GM12892 (cell line): Measurements from ENCODE around the gene PCSK5.

Experiments
- DNase-seq: peaks from one replicate; pipeline ENCODE4 v3.0.0; 2011; ENCODE audit not compliant: insufficient read length
- FAIRE-seq: peaks from 2 replicates; lab custom pipeline; 2011; peaks lifted over from hg19 to GRCh38; lab: Jason Lieb, UNC
- POLR2A ChIP-seq: IDR thresholded peaks from 2 replicates; pipeline ENCODE4 v1.6.1; 2011; ENCODE audit warnings: low read depth, low read length, control low read depth
- POLR2AphosphoS5 ChIP-seq: IDR thresholded peaks from 2 replicates; pipeline ENCODE4 v1.6.1; 2011; ENCODE audit warnings: low read depth, low read length, control low read depth
- TAF1 ChIP-seq: IDR thresholded peaks from 2 replicates; pipeline ENCODE4 v1.6.1; 2011; ENCODE audit warnings: low read depth, mild to moderate bottlenecking, control low read depth, low read length, borderline replicate concordance

The PCSK5 gene

DNA sequence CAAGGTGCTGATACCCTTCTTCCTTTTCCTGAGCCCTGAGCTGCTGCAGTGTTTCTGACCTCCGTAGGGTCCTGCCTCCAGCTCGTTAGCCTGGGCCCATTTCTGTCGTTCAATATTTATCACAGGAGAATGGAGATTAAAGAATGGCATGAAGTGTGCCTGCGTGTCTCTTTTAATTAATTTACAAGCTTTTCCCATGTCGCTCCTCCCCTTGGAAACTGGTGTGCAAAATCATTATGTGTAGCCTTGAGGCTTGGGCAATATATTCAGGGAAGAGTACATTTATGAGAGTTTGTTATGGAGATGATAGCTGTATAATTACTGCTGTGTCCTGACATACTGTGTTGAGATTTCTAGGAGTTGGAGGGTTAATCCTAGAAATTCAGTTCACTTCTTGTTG, 99.7 kb downstream of the PCSK5 start:
- FAIRE-seq = no peak
- TF ChIP-seq TAF1 (no peak), POLR2A (no peak), POLR2AphosphoS5 (no peak)
- no peak for DNase-seq

- DNase-seq (no peak), FAIRE-seq (no peak)
- TF ChIP-seq TAF1 (no peak), POLR2AphosphoS5 (no peak), POLR2A (no peak)
Observed at GRCh38 chr9:75990576-75991304, 100.3 kb downstream of the PCSK5 start.

DNA sequence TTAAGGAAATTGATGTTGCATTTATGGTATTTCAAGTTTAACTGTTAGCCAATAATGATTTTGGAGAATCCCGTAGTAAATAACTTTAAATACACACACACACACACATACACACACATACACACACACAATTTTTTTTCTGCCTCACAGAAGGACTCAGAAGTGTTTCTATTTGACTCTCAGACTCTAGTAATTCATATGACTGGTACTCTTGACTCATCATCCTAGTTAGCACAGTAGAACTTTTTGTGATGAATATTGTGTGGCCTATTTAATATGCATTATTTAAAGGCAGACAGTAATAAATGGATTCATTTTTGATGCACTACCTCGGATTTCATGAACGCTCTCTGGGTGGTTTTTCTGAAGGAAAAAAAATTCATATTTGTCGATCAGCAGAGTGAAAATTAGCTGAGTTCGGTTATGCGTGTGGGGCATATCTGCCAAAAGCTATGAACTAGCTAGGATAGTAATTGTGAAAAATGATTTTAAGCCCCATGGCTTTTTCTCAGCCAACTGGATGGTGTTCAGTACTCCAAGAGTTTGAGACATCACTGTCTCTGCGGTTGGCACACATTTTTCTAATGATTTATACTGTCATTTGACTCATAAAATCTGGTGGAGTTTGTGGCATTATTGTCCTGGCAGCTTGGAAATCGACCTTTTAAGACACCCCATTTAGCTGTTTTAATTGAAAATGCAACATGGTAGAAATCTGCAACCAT, 102.2 kb downstream of the PCSK5 start:
- FAIRE-seq (no peak), DNase-seq (no peak)
- TF ChIP-seq TAF1 (no peak), POLR2AphosphoS5 (no peak), POLR2A (no peak)

DNA sequence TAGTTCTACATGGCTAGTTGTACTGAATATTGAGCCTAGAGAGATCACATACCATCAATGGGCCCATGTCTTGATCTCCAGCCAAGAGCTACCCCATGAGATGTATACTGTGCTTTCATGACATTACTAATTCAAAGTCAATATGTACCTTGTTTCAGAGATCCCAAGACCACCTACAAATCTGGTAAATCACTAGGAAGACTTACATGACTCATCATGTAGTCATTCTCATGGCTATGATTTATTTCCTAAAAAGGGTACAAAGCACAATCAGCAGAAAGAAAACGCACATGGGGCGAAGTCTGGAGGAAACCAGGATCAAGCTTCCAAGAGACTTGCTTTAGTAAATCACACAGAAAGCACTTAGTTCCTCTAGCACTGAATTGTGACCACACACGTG, 103.0 kb downstream of the PCSK5 start:
- TF ChIP-seq TAF1 (no peak), POLR2A (no peak), POLR2AphosphoS5 (no peak)
- no peak for DNase-seq
- no peak for FAIRE-seq

DNA sequence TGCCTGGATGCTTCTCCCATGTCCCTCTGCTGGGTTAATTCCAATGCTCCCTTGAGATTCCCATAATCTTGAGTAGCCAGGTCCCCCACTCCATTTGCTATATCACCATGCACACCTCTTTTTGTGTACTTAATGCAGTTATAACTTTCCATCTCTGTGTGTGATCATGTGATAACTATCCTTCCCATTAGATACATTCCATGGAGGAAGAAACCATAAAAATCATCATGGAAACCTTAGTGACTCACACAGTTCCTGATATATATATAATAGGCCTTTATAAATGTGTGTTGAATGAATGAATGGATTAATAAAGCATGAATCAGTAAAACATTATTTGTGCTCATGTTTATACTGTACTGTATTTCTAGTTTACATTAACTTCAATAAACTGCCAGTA, 104.6 kb downstream of the PCSK5 start:
- TF ChIP-seq POLR2AphosphoS5 = no peak
- TF ChIP-seq TAF1 = no peak
- TF ChIP-seq POLR2A = no peak
- FAIRE-seq (no peak), DNase-seq (no peak)

DNA sequence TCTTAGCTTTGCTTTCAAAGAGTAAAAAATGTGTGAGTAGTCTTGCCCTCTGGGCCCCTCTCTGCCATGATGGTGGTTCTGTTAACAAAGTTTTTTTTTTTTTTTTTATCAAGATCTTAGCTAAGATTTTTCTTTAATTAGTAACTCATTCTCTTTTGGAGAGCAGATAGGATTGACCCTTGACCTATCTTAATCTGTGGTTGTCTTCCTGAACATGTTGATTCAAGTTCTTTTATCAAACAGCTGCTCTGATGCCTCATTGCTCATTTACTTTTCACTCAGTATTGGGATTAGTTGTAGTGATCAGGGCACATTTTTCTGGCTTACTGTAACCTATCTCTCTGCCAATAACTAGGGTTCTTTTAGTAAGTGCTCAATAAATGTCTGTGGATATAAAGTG, 106.3 kb downstream of the PCSK5 start:
- no peak for TF ChIP-seq POLR2AphosphoS5
- TF ChIP-seq TAF1 = no peak
- TF ChIP-seq POLR2A = no peak
- no peak for DNase-seq
- FAIRE-seq = no peak

- DNase-seq (no peak), FAIRE-seq (no peak)
- TF ChIP-seq POLR2AphosphoS5 (no peak), POLR2A (no peak), TAF1 (no peak)
Observed at GRCh38 chr9:75997206-75997605, 106.7 kb downstream of the PCSK5 start.

- FAIRE-seq (no peak), DNase-seq (no peak)
- TF ChIP-seq TAF1 (no peak), POLR2AphosphoS5 (no peak), POLR2A (no peak)
Observed at GRCh38 chr9:75998096-75998780, 107.8 kb downstream of the PCSK5 start.

DNA sequence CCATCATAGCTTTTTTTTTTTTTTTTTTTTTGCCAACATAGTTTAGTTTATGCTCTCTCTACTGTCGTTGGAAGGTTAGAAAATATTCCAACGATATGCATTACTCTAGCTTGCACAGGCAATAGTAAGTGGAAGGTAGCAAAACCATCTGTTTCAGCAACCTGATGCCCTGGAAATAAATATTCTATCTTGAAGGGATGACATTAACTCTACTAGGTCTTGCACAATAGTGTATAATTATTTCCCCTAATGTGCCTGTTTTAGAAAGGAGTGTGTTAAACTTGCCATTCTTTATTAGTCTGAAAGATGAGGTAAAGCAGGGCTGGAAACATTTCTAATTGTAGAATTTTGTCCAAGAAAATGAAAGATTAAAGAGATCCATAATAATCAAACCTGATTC, 111.0 kb downstream of the PCSK5 start:
- FAIRE-seq = no peak
- TF ChIP-seq POLR2A = no peak
- TF ChIP-seq POLR2AphosphoS5 = no peak
- TF ChIP-seq TAF1 = no peak

GRCh38 chr9:76003041-76003440, 112.6 kb downstream of the PCSK5 start:
- DNase-seq (no peak), FAIRE-seq (no peak)
- TF ChIP-seq POLR2AphosphoS5 (no peak), TAF1 (no peak), POLR2A (no peak)

More for the DNA sequence above, 111.0 kb downstream of the PCSK5 start:
- DNase-seq = no peak

GRCh38 chr9:76004526-76004925, 114.1 kb downstream of the PCSK5 start:
- FAIRE-seq = no peak
- no peak for TF ChIP-seq POLR2A
- no peak for TF ChIP-seq TAF1
- no peak for TF ChIP-seq POLR2AphosphoS5
- no peak for DNase-seq
